ENCODE results near the gene ASAP2. TPM values are rescaled to one million over a fixed set of nuclear protein-coding genes. Genes with fewer than 3 reads are reported as not detected.

The ASAP2 gene
- total RNA-seq, 2 experiments from 2014 or later, result 0.16 TPM; not detected in 1

GRCh38 chr2:9225806-9226205 lies 19.2 kb downstream of the ASAP2 start:
- no peaks in the 10 kb centered on the region for H3K36me3 Mint-ChIP-seq (ENCODE audit: low read depth)
- ChIA-PET POLR2A (no interaction called here), CTCF (no interaction called here)
- no peaks in the 10 kb centered on the region for H3K4me1 Mint-ChIP-seq (ENCODE audit: low read depth)
- Histone ChIP-seq H3K27me3 (ENCODE audit: control insufficient read depth in 1 of 2, insufficient read depth in 2 of 2, low read length in 2 of 2) (peaks cover 0 to 5% of the 10 kb centered on the region in 2 experiments), H3K4me3 (ENCODE audit: low read length) (no peak overlapping the region), H3K4me1 (ENCODE audit: insufficient read depth, low read length) (no peaks in the 10 kb centered on the region), H3K36me3 (ENCODE audit: insufficient read depth, low read length) (no peaks in the 10 kb centered on the region), H3K9me3 (ENCODE audit: control insufficient read depth in 1 of 2, insufficient read depth in 1 of 2, low read length in 2 of 2) (no peaks in the 10 kb centered on the region), H3K27ac (ENCODE audit: low read depth in 1 of 2, low read length in 2 of 2) (no peak overlapping the region)
- no peak overlapping the region for H3K27ac Mint-ChIP-seq
- H3K27me3 Mint-ChIP-seq, result peaks cover 12% of the 10 kb centered on the region
- no peak overlapping the region for H3K4me3 Mint-ChIP-seq
- ATAC-seq (ENCODE audit: poor library complexity) (no peak), DNase-seq (no peak)
- no peaks in the 10 kb centered on the region for H3K9me3 Mint-ChIP-seq
- intact Hi-C loops (cut with DNase I, micrococcal nuclease), result no loop called here
- TF ChIP-seq CTCF (IDR thresholded peaks at IDR 0.05), result no peak

GRCh38 chr2:9226458-9227380 lies 20.1 kb downstream of the ASAP2 start:
- DNase-seq, result no peak
- Mint-ChIP-seq H3K27me3 (peaks cover 12% of the 10 kb centered on the region), H3K9me3 (no peaks in the 10 kb centered on the region), H3K4me3 (no peak overlapping the region), H3K27ac (no peak overlapping the region), H3K36me3 (ENCODE audit: low read depth) (no peaks in the 10 kb centered on the region), H3K4me1 (ENCODE audit: low read depth) (no peaks in the 10 kb centered on the region)
- intact Hi-C loops (cut with DNase I, micrococcal nuclease), result no loop called here
- Histone ChIP-seq H3K27me3 (ENCODE audit: control insufficient read depth in 1 of 2, insufficient read depth in 2 of 2, low read length in 2 of 2) (peaks cover 0 to 10% of the 10 kb centered on the region in 2 experiments), H3K4me1 (ENCODE audit: insufficient read depth, low read length) (no peaks in the 10 kb centered on the region), H3K36me3 (ENCODE audit: insufficient read depth, low read length) (no peaks in the 10 kb centered on the region), H3K9me3 (ENCODE audit: control insufficient read depth in 1 of 2, insufficient read depth in 1 of 2, low read length in 2 of 2) (no peaks in the 10 kb centered on the region), H3K4me3 (ENCODE audit: low read length) (no peak overlapping the region), H3K27ac (ENCODE audit: low read depth in 1 of 2, low read length in 2 of 2) (no peak overlapping the region)
- POLR2A ChIA-PET, result no interaction called here
- TF ChIP-seq CTCF (IDR thresholded peaks at IDR 0.05), result no peak
- CTCF ChIA-PET, result no interaction called here
- no peak for ATAC-seq (ENCODE audit: poor library complexity)

GRCh38 chr2:9228088-9228751 lies 21.6 kb downstream of the ASAP2 start:
- no peaks in the 10 kb centered on the region for H3K36me3 Mint-ChIP-seq (ENCODE audit: low read depth)
- H3K27me3 ChIP-seq (ENCODE audit: control insufficient read depth in 1 of 2, insufficient read depth in 2 of 2, low read length in 2 of 2), result peaks cover 0 to 10% of the 10 kb centered on the region in 2 experiments
- H3K4me3 ChIP-seq (ENCODE audit: low read length), result no peak overlapping the region
- H3K4me3 Mint-ChIP-seq, result no peak overlapping the region
- no peak for TF ChIP-seq CTCF (IDR thresholded peaks at IDR 0.05)
- H3K9me3 ChIP-seq (ENCODE audit: control insufficient read depth in 1 of 2, insufficient read depth in 1 of 2, low read length in 2 of 2), result no peaks in the 10 kb centered on the region
- POLR2A ChIA-PET, result no interaction called here
- peaks cover 25% of the 10 kb centered on the region for H3K27me3 Mint-ChIP-seq
- CTCF ChIA-PET, result no interaction called here
- H3K27ac ChIP-seq (ENCODE audit: low read depth in 1 of 2, low read length in 2 of 2), result no peak overlapping the region
- H3K4me1 ChIP-seq (ENCODE audit: insufficient read depth, low read length), result no peaks in the 10 kb centered on the region
- no peak for DNase-seq
- H3K4me1 Mint-ChIP-seq (ENCODE audit: low read depth), result no peaks in the 10 kb centered on the region
- no peaks in the 10 kb centered on the region for H3K9me3 Mint-ChIP-seq
- no peaks in the 10 kb centered on the region for H3K36me3 ChIP-seq (ENCODE audit: insufficient read depth, low read length)
- no peak for ATAC-seq (ENCODE audit: poor library complexity)
- intact Hi-C loops (cut with DNase I, micrococcal nuclease), result no loop called here
- H3K27ac Mint-ChIP-seq, result no peak overlapping the region
